MM.1S (cell line): ENCODE data around the gene ABHD12.

Experiments
- EZH2 ChIP-seq: fragments of 300-600 bp; sonication (generic); optimal IDR thresholded peaks from 2 replicates; pipeline ENCODE3; 2017; ENCODE audit warnings: low read depth, mild to moderate bottlenecking, antibody characterized with exemption, low read length, mixed read lengths
- TF ChIP-seq, protein P1 (sequence below): fragments of 300-600 bp; sonication (generic); IDR thresholded peaks from 2 replicates; pipeline ENCODE4 v1.5.1; 2016; ENCODE audit warnings: antibody characterized with exemption, low read length, mixed read lengths

DNA sequence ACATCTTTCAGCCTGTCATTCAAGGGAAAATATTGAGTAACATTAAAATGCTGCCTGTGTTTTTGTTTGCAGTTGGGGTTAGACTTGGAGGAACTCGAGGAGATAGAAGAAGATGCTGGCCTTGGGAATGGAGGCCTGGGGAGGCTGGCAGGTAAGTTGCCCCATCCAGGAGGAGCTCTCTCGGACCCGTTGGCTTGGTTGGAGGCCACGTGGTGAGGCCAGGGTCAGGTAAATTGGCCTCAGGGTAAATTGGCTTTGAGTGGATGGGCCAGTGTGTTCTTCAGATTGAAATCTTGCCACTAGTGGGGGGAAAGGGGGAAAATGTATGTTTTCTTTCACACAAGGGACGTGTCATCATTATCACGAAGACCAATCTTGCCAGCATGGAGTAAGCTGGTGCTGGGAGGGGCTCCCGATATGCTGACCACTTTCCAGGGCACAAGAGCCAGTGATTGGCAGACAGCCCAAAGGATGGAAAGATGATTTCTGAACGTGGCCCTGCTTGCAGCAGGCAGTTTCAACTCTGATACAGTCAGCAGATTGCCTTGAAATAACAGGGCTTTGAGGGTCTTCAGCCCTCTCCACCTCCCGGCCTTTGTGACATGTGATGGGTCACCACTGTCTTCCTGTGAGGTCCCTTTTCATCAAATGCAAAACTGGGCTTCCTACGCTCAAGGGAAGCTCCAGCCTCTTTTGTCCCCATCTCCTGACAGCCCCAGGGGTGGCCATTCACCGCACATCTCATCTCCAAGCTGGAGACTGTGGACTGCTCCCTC is 121.4 kb downstream of the ABHD12 start:
- TF ChIP-seq, protein P1, sequence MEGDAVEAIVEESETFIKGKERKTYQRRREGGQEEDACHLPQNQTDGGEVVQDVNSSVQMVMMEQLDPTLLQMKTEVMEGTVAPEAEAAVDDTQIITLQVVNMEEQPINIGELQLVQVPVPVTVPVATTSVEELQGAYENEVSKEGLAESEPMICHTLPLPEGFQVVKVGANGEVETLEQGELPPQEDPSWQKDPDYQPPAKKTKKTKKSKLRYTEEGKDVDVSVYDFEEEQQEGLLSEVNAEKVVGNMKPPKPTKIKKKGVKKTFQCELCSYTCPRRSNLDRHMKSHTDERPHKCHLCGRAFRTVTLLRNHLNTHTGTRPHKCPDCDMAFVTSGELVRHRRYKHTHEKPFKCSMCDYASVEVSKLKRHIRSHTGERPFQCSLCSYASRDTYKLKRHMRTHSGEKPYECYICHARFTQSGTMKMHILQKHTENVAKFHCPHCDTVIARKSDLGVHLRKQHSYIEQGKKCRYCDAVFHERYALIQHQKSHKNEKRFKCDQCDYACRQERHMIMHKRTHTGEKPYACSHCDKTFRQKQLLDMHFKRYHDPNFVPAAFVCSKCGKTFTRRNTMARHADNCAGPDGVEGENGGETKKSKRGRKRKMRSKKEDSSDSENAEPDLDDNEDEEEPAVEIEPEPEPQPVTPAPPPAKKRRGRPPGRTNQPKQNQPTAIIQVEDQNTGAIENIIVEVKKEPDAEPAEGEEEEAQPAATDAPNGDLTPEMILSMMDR: no peak
- no peak for TF ChIP-seq EZH2
